Measurements from ENCODE around the gene BAMBI.

Gene BAMBI

GRCh38 chr10:28674782-28675181 is 2.5 kb upstream of the BAMBI start:
- DNase-seq (ENCODE audit: low read depth in 4 of 4, low spot score in 1 of 4): no peak

GRCh38 chr10:28676326-28676967 is 874 bp upstream of the BAMBI start:
- DNase-seq (ENCODE audit: low read depth in 4 of 4, low spot score in 1 of 4): peak in 1 of 4 experiments; percentile 9

GRCh38 chr10:28677888-28678686 is 766 bp downstream of the BAMBI start:
- peak in 1 of 4 experiments; percentile 4 for DNase-seq (ENCODE audit: low read depth in 4 of 4, low spot score in 1 of 4)

DNA sequence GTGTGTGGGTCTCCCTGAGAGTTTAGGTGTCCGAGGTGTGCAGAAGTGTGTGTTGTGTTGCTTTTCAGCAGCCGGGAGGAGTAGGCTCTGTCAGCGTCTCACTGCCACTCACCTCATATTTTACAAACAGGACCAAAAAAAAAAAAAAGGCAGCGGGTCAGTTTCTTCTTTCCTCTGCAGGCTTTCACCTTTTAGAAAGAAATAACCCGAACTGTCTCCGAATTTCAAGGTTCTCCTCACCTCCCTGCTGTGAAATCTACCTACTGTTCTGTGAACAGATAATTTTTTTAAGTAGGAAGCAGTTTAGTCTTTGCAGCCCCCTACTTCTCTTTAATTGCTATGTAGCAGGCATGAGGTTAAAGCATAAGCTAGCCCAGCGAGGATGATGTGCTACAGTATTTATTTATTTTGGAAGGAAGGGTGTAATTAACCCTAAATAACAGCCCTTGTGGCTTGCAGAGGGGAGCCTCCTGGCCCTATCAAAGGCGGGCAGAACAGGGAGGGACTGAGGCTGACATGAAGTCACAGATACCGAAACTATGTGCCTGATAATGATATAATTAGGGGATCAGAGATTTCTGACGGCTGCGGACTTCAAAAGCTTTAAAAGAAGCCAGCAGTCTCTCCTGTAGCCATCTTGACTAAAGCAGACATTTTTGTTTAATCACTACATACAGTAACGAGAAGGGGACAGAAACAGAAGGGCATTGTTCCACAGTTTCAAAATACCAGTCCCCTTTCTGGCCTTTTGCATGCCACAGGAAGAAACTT is 1.6 kb downstream of the BAMBI start:
- DNase-seq (ENCODE audit: low read depth in 4 of 4, low spot score in 1 of 4): no peak

- DNase-seq (ENCODE audit: low read depth in 4 of 4, low spot score in 1 of 4): no peak
Measured at GRCh38 chr10:28679581-28680357, 2.4 kb downstream of the BAMBI start.

DNA sequence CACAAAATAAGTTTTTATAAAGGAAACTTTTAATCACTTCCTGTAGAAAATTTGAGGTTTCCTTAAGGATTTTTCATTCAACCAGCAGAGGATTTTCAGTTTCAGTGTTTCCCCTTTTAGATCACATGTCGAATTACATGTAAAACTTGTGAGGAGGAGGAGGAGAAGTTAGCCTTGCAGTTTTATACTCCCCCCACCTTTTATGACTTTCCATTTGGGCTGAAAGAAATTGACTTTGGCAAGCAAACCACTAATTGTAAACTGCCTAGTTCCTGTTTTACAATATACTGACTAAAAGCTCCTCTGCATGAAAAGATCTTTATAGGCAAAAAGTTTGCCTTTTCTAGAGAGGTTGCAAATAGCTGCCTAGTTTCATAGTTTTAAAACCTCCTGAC is 3.0 kb downstream of the BAMBI start:
- no peak for DNase-seq (ENCODE audit: low read depth in 4 of 4, low spot score in 1 of 4)

DNA sequence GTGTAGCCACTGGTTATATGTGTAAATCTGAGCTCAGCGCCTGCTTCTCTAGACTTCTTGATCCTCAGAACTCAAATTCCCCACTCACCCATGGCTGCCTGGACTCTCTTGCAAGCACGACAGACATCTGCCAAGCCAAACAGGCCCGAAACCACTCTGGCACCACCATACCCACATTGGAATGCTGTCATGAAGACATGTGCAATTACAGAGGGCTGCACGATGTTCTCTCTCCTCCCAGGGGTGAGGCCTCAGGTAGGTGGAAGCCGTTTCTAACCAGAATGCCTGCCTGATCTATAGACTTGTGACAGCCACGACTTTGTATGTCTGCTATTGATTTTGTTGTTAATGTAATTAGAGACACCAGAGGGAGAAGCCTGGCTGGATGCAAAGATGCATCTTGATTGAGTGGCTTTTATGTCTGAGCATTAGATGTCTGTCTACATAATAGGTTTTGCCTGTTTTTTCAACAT is 4.0 kb downstream of the BAMBI start:
- no peak for DNase-seq (ENCODE audit: low read depth in 4 of 4, low spot score in 1 of 4)

DNA sequence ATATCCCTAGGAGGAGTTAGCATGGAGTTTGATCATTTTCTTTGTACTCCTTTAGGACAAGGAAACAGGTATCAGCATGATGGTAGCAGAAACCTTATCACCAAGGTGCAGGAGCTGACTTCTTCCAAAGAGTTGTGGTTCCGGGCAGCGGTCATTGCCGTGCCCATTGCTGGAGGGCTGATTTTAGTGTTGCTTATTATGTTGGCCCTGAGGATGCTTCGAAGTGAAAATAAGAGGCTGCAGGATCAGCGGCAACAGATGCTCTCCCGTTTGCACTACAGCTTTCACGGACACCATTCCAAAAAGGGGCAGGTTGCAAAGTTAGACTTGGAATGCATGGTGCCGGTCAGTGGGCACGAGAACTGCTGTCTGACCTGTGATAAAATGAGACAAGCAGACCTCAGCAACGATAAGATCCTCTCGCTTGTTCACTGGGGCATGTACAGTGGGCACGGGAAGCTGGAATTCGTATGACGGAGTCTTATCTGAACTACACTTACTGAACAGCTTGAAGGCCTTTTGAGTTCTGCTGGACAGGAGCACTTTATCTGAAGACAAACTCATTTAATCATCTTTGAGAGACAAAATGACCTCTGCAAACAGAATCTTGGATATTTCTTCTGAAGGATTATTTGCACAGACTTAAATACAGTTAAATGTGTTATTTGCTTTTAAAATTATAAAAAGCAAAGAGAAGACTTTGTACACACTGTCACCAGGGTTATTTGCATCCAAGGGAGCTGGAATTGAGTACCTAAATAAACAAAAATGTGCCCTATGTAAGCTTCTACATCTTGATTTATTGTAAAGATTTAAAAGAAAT is 4.8 kb downstream of the BAMBI start:
- no peak for DNase-seq (ENCODE audit: low read depth in 4 of 4, low spot score in 1 of 4)

DNA sequence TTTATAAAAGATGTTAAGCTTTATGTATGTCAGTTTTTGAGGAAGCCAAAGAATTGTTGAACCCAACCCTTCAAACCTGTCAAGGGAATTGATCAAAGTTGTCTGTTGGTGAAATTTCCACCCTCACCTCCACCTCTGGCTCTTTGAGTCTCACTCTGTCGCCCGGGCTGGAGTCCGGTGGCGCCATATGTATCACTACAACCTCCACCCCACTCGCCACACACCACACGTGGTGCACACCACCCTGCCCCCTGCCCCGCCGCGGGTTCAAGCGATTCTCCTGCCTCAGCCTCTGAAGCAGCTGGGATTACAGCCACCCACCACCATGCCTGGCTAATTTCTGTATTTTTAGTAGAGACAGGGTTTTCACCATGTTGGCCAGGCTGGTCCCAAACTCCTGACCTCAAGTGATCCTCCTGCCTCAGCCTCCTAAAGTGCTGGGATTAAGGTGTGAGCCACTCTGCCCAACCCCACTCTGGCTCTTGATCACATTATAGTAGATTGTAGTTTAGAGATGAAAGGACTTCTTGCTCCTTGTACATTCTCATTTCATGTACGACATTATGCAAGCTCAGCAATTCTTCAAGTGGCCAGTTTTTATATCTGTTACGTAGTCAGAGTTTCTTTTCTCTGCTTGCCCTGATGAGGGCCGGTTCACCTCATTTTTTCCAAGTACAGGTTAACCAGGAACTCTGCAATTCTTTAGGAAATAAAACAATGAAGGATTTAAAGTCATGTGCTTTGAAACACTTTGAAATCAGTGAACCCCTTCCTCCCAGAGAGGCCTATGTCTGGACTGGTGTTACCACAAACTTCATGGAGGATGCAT is 7.0 kb downstream of the BAMBI start:
- no peak for DNase-seq (ENCODE audit: low read depth in 4 of 4, low spot score in 1 of 4)

DNA sequence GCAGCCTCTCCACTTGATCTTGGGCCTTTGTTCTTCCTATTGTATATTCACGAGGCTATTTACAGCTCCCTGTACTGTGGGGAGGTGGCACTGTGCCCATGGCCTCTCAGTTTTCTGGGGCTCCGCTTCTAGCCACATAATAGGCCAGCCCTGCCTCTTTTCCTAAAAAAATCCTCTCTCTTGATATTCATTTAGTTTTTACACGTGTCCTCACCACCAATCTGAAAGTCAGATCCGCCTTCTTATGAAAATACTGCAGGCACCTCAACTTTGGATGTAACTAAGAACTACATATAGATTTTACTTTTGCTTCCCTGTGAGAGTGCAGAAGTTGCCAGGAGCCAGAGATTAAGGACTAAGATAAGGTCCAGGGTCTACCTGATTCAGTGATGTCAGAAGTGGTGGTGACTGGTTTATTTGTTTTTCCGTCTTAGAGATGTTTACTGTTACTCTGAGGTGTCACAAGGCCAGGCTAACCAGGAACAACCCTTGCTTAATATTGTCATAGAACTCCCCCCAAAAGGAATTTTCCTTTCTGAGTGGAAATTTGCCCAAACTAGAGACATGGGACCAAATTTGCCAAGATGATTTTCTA is 7.8 kb downstream of the BAMBI start:
- no peak for DNase-seq (ENCODE audit: low read depth in 4 of 4, low spot score in 1 of 4)

DNA sequence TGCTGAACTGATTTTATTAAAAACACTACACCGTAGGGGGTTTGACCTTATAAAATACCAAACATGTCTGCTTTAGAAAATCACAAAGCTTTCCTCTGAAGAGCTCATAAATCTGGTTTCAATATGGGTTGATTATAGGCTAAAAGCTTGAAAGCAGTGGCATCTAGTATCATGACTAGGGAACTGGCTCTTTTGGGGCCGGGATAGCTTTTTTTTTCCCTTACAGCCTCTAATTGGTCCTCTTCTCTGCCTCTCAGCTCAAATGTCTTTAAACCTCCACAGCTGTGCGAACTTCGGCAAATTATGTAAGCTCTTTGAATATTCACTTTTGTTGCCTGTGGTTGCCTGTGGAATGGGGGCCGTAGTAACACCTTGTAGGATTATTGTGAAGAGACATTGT is 8.4 kb downstream of the BAMBI start:
- no peak for DNase-seq (ENCODE audit: low read depth in 4 of 4, low spot score in 1 of 4)

GRCh38 chr10:28686835-28687682 is 9.7 kb downstream of the BAMBI start:
- DNase-seq (ENCODE audit: low read depth in 4 of 4, low spot score in 1 of 4): no peak

DNA sequence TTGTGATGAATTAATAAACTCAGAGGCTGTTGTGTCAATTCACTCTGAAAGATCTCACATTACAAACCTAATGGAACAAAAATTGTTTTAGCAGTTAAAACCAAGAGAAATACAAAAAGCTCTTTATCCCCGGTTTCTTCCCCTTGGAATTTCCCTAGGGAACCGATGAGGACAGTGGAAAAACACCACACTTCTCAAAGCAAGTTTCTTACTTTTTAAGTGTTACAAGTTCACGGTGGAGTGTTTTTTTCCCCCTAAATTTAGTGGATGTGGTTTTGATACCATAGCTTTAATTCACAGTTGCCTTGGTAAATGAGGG is 10.3 kb downstream of the BAMBI start:
- DNase-seq (ENCODE audit: low read depth in 4 of 4, low spot score in 1 of 4): no peak

DNA sequence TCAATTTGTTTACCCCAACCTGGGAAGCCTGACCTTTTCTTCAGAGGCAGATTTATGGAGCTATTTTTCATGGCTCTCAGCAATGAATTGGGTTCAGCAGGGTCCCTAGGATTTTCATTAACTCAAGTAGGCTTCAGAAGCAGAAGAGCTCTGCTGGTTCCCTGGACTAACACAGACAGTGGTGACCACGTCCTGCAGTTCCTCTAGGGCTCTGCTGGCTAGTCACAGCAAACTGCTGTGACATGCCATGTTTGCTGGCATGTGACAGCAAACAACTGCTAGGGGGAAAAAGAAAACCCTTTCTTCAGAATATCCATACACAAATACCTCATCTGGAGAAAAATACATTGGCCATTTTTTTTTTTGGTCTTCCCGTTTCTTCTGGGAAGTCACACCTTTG is 13.2 kb downstream of the BAMBI start:
- no peak for DNase-seq (ENCODE audit: low read depth in 4 of 4, low spot score in 1 of 4)

DNA sequence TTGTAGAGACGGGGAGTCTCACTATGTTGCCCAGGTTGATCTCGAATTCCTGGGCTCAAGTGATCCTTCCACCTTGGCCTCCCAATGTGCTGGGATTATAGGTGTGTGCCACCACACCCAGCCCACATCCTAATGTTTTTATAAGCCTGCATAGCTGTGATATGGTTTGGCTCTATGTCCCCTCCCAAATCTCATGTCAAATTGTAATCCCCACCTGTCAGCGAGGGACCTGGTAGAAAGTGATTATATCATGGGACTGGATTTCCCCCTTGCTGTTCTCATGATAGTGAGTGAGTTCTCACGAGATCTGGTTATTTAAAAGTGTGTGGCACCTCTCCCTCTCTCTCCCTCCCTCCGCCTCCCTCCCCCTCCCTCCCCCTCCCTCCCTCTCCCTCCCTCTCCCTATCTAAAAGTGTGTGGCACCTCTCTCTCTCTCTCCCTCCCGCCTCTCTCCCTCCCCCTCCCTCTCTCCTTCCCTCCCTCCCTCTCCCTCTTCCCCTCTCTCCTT is 13.9 kb downstream of the BAMBI start:
- no peak for DNase-seq (ENCODE audit: low read depth in 4 of 4, low spot score in 1 of 4)

GRCh38 chr10:28692050-28692449 is 14.7 kb downstream of the BAMBI start:
- DNase-seq (ENCODE audit: low read depth in 4 of 4, low spot score in 1 of 4): no peak

DNA sequence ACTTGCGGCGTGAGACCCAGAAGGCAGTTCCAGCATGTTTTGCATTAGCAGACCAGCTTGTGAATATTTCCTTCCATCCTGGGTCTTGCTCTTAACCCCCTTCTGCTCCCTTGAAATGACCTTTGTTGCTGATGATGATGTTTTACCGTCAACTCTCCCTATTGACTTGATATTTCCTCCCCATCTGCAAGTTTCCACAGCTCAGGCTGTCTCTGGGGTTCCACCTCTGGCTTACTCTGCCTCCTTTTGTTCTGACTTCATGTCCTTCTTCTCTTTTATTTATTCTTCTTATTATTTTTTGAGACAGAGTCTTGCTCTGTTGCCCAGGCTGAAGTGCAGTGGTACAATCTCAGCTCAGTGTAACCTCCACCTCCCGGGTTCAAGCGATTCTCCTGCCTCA is 17.2 kb downstream of the BAMBI start:
- no peak for DNase-seq (ENCODE audit: low read depth in 4 of 4, low spot score in 1 of 4)

DNA sequence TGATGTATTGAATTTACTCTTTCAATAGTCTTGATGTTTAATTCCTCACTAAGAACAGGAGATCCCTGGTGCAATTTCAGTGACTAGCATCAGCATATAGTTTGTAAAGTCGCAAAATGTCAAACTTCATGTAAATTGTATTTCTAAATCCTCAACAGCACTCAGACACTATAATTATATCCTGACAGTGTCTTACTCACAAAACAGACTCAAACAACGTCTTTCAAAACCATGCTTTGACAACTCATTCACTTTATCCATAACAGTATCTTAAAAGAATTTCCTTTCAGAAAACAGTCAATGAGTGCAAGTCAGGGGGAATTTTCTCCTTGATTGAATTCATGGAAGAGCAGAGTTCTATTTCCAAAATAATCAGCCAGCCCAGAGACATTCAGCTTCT is 20.8 kb downstream of the BAMBI start:
- no peak for DNase-seq (ENCODE audit: low read depth in 4 of 4, low spot score in 1 of 4)
